H1 (cell line): ENCODE measurements around the gene VSIG2. TPM values are rescaled to one million over a fixed set of nuclear protein-coding genes. Genes with fewer than 3 reads are reported as not detected.

Experiments used
- CTCF ChIA-PET: fragments of 300-600 bp; sonication (Branson Sonifier 250); formaldehyde crosslinking; loops from one replicate; lab custom pipeline; 2021; ENCODE audit not compliant: partially characterized antibody; lab: Charles Lee
- POLR2A ChIA-PET: fragments of 300-600 bp; sonication (Branson Sonifier 250); formaldehyde crosslinking; loops from one replicate; lab custom pipeline; 2021; ENCODE audit warnings: inconsistent platforms; ENCODE audit not compliant: partially characterized antibody; lab: Charles Lee
- DNase-seq, 2 experiments: peaks; one replicate each; pipeline versions ENCODE4 v3.0.0 to v3.0.0-alpha.2; 2010 to 2022; ENCODE audit warnings: low spot score in 2 of 2, low read depth in 1 of 2, mixed read lengths in 1 of 2
- FAIRE-seq: peaks from 2 replicates; lab custom pipeline; 2011; peaks lifted over from hg19 to GRCh38; lab: Jason Lieb, UNC
- H2AFZ ChIP-seq: 2 replicates; pipeline ENCODE4 v1.8.1; 2012; ENCODE audit warnings: low read length, inconsistent platforms
- H2AK5ac ChIP-seq: 2 replicates; pipeline ENCODE4 v1.6.1; 2013; ENCODE audit warnings: low read depth, low read length
- H2BK120ac ChIP-seq: replicated peaks from 2 replicates; pipeline ENCODE3; 2013; ENCODE audit warnings: low read depth, low read length, inconsistent platforms
- H2BK12ac ChIP-seq: 2 replicates; pipeline ENCODE4 v1.6.1; 2013; ENCODE audit warnings: low read depth, low read length
- H2BK15ac ChIP-seq: 2 replicates; pipeline ENCODE4 v1.6.1; 2013; ENCODE audit warnings: low read length
- H2BK20ac ChIP-seq: 2 replicates; pipeline ENCODE4 v1.6.1; 2013; ENCODE audit warnings: low read length
- H2BK5ac ChIP-seq: 2 replicates; pipeline ENCODE4 v1.6.1; 2013; ENCODE audit warnings: low read depth, low read length
- H3K14ac ChIP-seq: 2 replicates; pipeline ENCODE4 v1.6.1; 2013; ENCODE audit warnings: inconsistent platforms; ENCODE audit not compliant: insufficient read length
- H3K18ac ChIP-seq: 2 replicates; pipeline ENCODE4 v1.6.1; 2013; ENCODE audit warnings: low read length; ENCODE audit errors: extremely low read depth
- H3K23ac ChIP-seq: 2 replicates; pipeline ENCODE4 v1.6.1; 2013; ENCODE audit warnings: inconsistent platforms; ENCODE audit not compliant: insufficient read length
- H3K23me2 ChIP-seq: 2 replicates; pipeline ENCODE4 v1.6.1; 2013; ENCODE audit warnings: low read depth, low read length
- H3K27ac ChIP-seq: 2 replicates; pipeline ENCODE4 v1.6.1; 2011; ENCODE audit warnings: low read depth, low read length, inconsistent platforms
- H3K27me3 ChIP-seq, 4 experiments: replicated peaks in 1 of 4; 1 replicate in 1 of 4; 2 replicates in 3 of 4; pipeline versions ENCODE4 v1.6.1 to v1.8.1; 2011 to 2013; ENCODE audit warnings: low read length in 3 of 4, mild to moderate bottlenecking in 3 of 4, inconsistent platforms in 2 of 4, mixed read lengths in 2 of 4, moderate library complexity in 1 of 4; ENCODE audit not compliant: control insufficient read depth in 3 of 4, insufficient read depth in 3 of 4; ENCODE audit errors: extremely low read depth in 1 of 4
- H3K36me3 ChIP-seq, 4 experiments: 2 replicates each; pipeline versions ENCODE4 v1.6.1 to v1.8.1; 2011 to 2013; ENCODE audit warnings: mild to moderate bottlenecking in 4 of 4, low read length in 3 of 4, moderate library complexity in 2 of 4, control low read depth in 1 of 4, inconsistent platforms in 1 of 4; ENCODE audit not compliant: insufficient read depth in 4 of 4, control insufficient read depth in 2 of 4
- H3K4ac ChIP-seq: replicated peaks from 2 replicates; pipeline ENCODE3; 2013; ENCODE audit warnings: low read length, low read depth, mixed read lengths, inconsistent platforms; ENCODE audit not compliant: insufficient read length
- H3K4me1 ChIP-seq, 4 experiments: replicated peaks in 1 of 4; 1 replicate in 1 of 4; 2 replicates in 3 of 4; pipeline versions ENCODE4 v1.6.1 to v1.8.1; 2011 to 2013; ENCODE audit warnings: low read length in 3 of 4, inconsistent platforms in 2 of 4, mixed read lengths in 1 of 4; ENCODE audit not compliant: insufficient read depth in 4 of 4, control insufficient read depth in 3 of 4
- H3K4me2 ChIP-seq, 2 experiments: 2 replicates each; pipeline versions ENCODE4 v1.6.1 to v1.8.1; 2011 to 2013; ENCODE audit warnings: low read depth in 2 of 2, low read length in 2 of 2, control low read depth in 1 of 2, inconsistent platforms in 1 of 2, mild to moderate bottlenecking in 1 of 2; ENCODE audit not compliant: insufficient read depth in 1 of 2
- H3K4me3 ChIP-seq, 4 experiments: fragments of 200-600, 300-600 bp in 1 of 4; sonication (generic), shearing (Covaris generic), sonication (Bioruptor Twin) in 1 of 4; 2 replicates each; pipeline versions ENCODE4 v1.5.1 to v1.8.1; 2011 to 2016; ENCODE audit warnings: low read length in 4 of 4, low read depth in 3 of 4, control low read depth in 2 of 4, inconsistent platforms in 2 of 4, mild to moderate bottlenecking in 2 of 4, mixed read lengths in 1 of 4, moderate library complexity in 1 of 4; ENCODE audit not compliant: insufficient read depth in 2 of 4; ENCODE audit errors: extremely low read depth in 1 of 4
- H3K56ac ChIP-seq: replicated peaks from 2 replicates; pipeline ENCODE3; 2013; ENCODE audit warnings: low read depth, mild to moderate bottlenecking, mixed read lengths, low read length, inconsistent platforms; ENCODE audit not compliant: insufficient read length
- H3K79me1 ChIP-seq: 2 replicates; pipeline ENCODE4 v1.6.1; 2013; ENCODE audit warnings: low read depth, low read length, control low read depth
- H3K79me2 ChIP-seq, 2 experiments: 2 replicates each; pipeline versions ENCODE4 v1.6.1 to v1.8.1; 2012 to 2013; ENCODE audit warnings: low read length in 2 of 2, mild to moderate bottlenecking in 2 of 2, inconsistent platforms in 1 of 2; ENCODE audit not compliant: insufficient read depth in 2 of 2, control insufficient read depth in 1 of 2
- H3K9ac ChIP-seq, 4 experiments: replicated peaks in 1 of 4; 1 replicate in 1 of 4; 2 replicates in 3 of 4; pipeline versions ENCODE4 v1.6.1 to v1.8.1; 2011 to 2013; ENCODE audit warnings: low read depth in 3 of 4, low read length in 3 of 4, control low read depth in 2 of 4, mild to moderate bottlenecking in 2 of 4, moderate library complexity in 2 of 4, inconsistent platforms in 1 of 4; ENCODE audit errors: extremely low read depth in 1 of 4
- H3K9me3 ChIP-seq, 2 experiments: 2 replicates each; pipeline versions ENCODE4 v1.6.1 to v1.8.1; 2012 to 2013; ENCODE audit warnings: mild to moderate bottlenecking in 2 of 2, moderate library complexity in 2 of 2, control low read depth in 1 of 2, inconsistent platforms in 1 of 2, low read depth in 1 of 2, low read length in 1 of 2, mixed read lengths in 1 of 2; ENCODE audit not compliant: insufficient read depth in 2 of 2
- H4K20me1 ChIP-seq, 2 experiments: replicated peaks in 1 of 2; 2 replicates each; pipeline versions ENCODE3 to v1.8.1; 2011 to 2013; ENCODE audit warnings: inconsistent platforms in 2 of 2, low read length in 2 of 2, mild to moderate bottlenecking in 1 of 2; ENCODE audit not compliant: insufficient read depth in 2 of 2, control insufficient read depth in 1 of 2
- H4K5ac ChIP-seq: 2 replicates; pipeline ENCODE4 v1.6.1; 2013; ENCODE audit warnings: low read length, low read depth, mixed read lengths, inconsistent platforms; ENCODE audit not compliant: insufficient read length
- H4K8ac ChIP-seq: 2 replicates; pipeline ENCODE4 v1.8.0; 2013; ENCODE audit warnings: mild to moderate bottlenecking, moderate library complexity, low read length, inconsistent platforms; ENCODE audit not compliant: insufficient read depth; ENCODE audit errors: extremely low read depth
- H4K91ac ChIP-seq: replicated peaks from 2 replicates; pipeline ENCODE3; 2013; ENCODE audit warnings: low read length, mixed read lengths, inconsistent platforms; ENCODE audit not compliant: insufficient read length
- ASH2L ChIP-seq: fragments of 200-600, 300-600 bp; sonication (generic); IDR thresholded peaks from one replicate; pipeline ENCODE4 v1.7.1; 2017; ENCODE audit warnings: low read length
- CREB1 ChIP-seq: IDR thresholded peaks from 2 replicates; pipeline ENCODE4 v1.6.1; 2012; ENCODE audit warnings: inconsistent platforms
- CTBP2 ChIP-seq: IDR thresholded peaks from 2 replicates; pipeline ENCODE4 v1.7.0; 2011; ENCODE audit warnings: borderline replicate concordance, mild to moderate bottlenecking, moderate library complexity, mixed read lengths, low read length; ENCODE audit not compliant: insufficient read depth, insufficient read length
- GTF2F1 ChIP-seq: IDR thresholded peaks from 2 replicates; pipeline ENCODE4 v1.6.1; 2012; ENCODE audit warnings: low read depth, low read length, improper control_type of control experiment, borderline replicate concordance
- HDAC2 ChIP-seq, 2 experiments: fragments of 300-600 bp in 1 of 2; sonication (generic) in 1 of 2; IDR thresholded peaks; 2 replicates each; pipeline ENCODE4 v1.6.1; 2011 to 2012; ENCODE audit warnings: low read depth in 2 of 2, low read length in 2 of 2, mild to moderate bottlenecking in 2 of 2, moderate library complexity in 2 of 2, borderline replicate concordance in 1 of 2, inconsistent platforms in 1 of 2
- JUN ChIP-seq: IDR thresholded peaks from 2 replicates; pipeline ENCODE4 v1.6.1; 2011; ENCODE audit warnings: low read depth, mild to moderate bottlenecking, improper control_type of control experiment, low read length
- RAD21 ChIP-seq, 2 experiments: IDR thresholded peaks in 1 of 2; conservative IDR thresholded peaks in 1 of 2; 2 replicates each; pipeline ENCODE4 v1.6.1; 2011; ENCODE audit warnings: low read depth in 2 of 2, low read length in 2 of 2, improper control_type of control experiment in 1 of 2, inconsistent platforms in 1 of 2, mild to moderate bottlenecking in 1 of 2, moderate library complexity in 1 of 2
- RBBP5 ChIP-seq: IDR thresholded peaks from 2 replicates; pipeline ENCODE4 v1.7.1; 2012; ENCODE audit warnings: low read depth, mild to moderate bottlenecking, inconsistent platforms, low read length, moderate library complexity, borderline replicate concordance
- SIRT6 ChIP-seq: IDR thresholded peaks from one replicate; pipeline ENCODE4 v1.7.1; 2012; ENCODE audit warnings: low read length, inconsistent platforms
- SUZ12 ChIP-seq: fragments of 200-600 bp; sonication (generic); IDR thresholded peaks from 2 replicates; pipeline ENCODE4 v1.6.1; 2012; ENCODE audit warnings: mild to moderate bottlenecking, inconsistent platforms, low read length, moderate library complexity, mixed read lengths
- TEAD4 ChIP-seq: IDR thresholded peaks from 2 replicates; pipeline ENCODE4 v1.6.1; 2012; ENCODE audit warnings: low read depth, low read length, inconsistent platforms, mixed read lengths
- WGBS, 2 experiments: shearing (Covaris generic) in 1 of 2; methylation state at CpG; one replicate each; pipeline versions ENCODE4 v1.1.6 to v1.1.7; 2013 to 2015; ENCODE audit warnings: low lambda C conversion rate in 2 of 2, mixed read lengths in 2 of 2, inconsistent platforms in 1 of 2, low coverage in 1 of 2, missing lambda C conversion rate in 1 of 2; ENCODE audit not compliant: insufficient replicate concordance in 2 of 2, insufficient coverage in 1 of 2, insufficient read length in 1 of 2; ENCODE audit errors: extremely low coverage in 1 of 2, missing lambda C conversion rate in 1 of 2; 5-methylcytosine and 5-hydroxymethylcytosine counted together
- polyA plus RNA-seq, 7 experiments: library from polyadenylated mRNA; depleted of rRNA in 3 of 7; stranded (reverse) in 5 of 7; unstranded in 2 of 7; fragments of >200 nt in 5 of 7; fragments of 200-250 nt in 2 of 7; gene quantifications; 1 replicate in 5 of 7; 2 replicates in 1 of 7; 4 replicates in 1 of 7; pipeline versions ENCODE4 v1.2.1 to v1.2.3, GENCODE V29; 2011 to 2013; ENCODE audit warnings: missing spikeins in 2 of 7, mixed read lengths in 2 of 7
- total RNA-seq: library from RNA; stranded (reverse); fragmentation: NEBNext Ultra II Directional; extraction: Animal tissue kit (Norgen Biotek cat#: 25700); gene quantifications from 2 replicates; pipeline ENCODE4 v1.2.1, GENCODE V29; 2021

VSIG2 gene
- total and polyA plus RNA-seq, 2 of the 8 experiments (the other 6 are each of a cell fraction or from before 2014, with no cell fraction given): 0.18 TPM; not detected in 1

- H3K4me3 ChIP-seq: peak overlapping the region; percentile 72 to 83 (median 77)
- H3K56ac ChIP-seq: no peak overlapping the region
- no peak overlapping the region for H3K9ac ChIP-seq
- no peak overlapping the region for H4K5ac ChIP-seq
- no peak overlapping the region for H4K8ac ChIP-seq
- no peak overlapping the region for H3K23ac ChIP-seq
- H2BK20ac ChIP-seq: no peak overlapping the region
- POLR2A ChIA-PET: interaction anchor here (1.0 to 3.0 kb wide), 6 partner anchors 8 to 73 kb away, joined by 5 to 13 read pairs (median 6); partner anchors contain the start of genes MSANTD2, SIAE and SPA17
- FAIRE-seq: peak; percentile 57
- H3K14ac ChIP-seq: no peak overlapping the region
- no peak overlapping the region for H2BK120ac ChIP-seq
- DNase-seq: peak; percentile 77 to 88
- CTCF ChIA-PET: interaction anchor here (0.6 to 28.0 kb wide), 19 partner anchors 7 to 124 kb away, joined by 3 to 382 read pairs (median 6); partner anchors contain the start of genes ESAM, NRGN and VSIG2
- no peak overlapping the region for H3K27ac ChIP-seq
- no peak overlapping the region for H4K91ac ChIP-seq
- no peak overlapping the region for H2BK15ac ChIP-seq
- H3K4ac ChIP-seq: no peak overlapping the region
- no peaks in the 10 kb centered on the region for H3K79me1 ChIP-seq
- peaks cover 92 to 99% (median 97%) of the 10 kb centered on the region in 4 experiments for H3K27me3 ChIP-seq
- H3K4me1 ChIP-seq: peaks cover 0 to 19% (median 16%) of the 10 kb centered on the region in 4 experiments; a peak in 6 of 7 replicates
- H2BK5ac ChIP-seq: 0 out of 2 replicates have a peak overlapping the region, but pooled peaks have one; percentile 26
- H3K4me2 ChIP-seq: peak overlapping the region; percentile 83 to 95
- peak overlapping the region; percentile 97 for H2AFZ ChIP-seq
- H2AK5ac ChIP-seq: no peak overlapping the region
- 0 out of 2 replicates have a peak overlapping the region, but pooled peaks have one; percentile 14 for H2BK12ac ChIP-seq
- H3K18ac ChIP-seq: peak overlapping the region; percentile 55
- 3% methylated on average over 17 of the region's 37 CpGs; no CpG with 5 or more reads in 1 of the 2 experiments for WGBS, 2 experiments
- no peaks in the 10 kb centered on the region for H3K36me3 ChIP-seq
- peaks cover 10% of the 10 kb centered on the region; the same call in 1 of the 2 replicates for H3K23me2 ChIP-seq
- H3K9me3 ChIP-seq: no peaks in the 10 kb centered on the region
- no peaks in the 10 kb centered on the region for H3K79me2 ChIP-seq
- peaks cover 11 to 29% of the 10 kb centered on the region in 2 experiments for H4K20me1 ChIP-seq
- TF ChIP-seq CTBP2 (peak; percentile 87), GTF2F1 (peak; percentile 50; the same call in 1 of the 2 replicates), JUN (0 out of 2 replicates have a peak, but pooled peaks have one; percentile 9), CREB1 (peak; percentile 72; the same call in 1 of the 2 replicates), RBBP5 (peak; percentile 80), ASH2L (peak; percentile 92), HDAC2 (IDR thresholded peaks at IDR 0.05; ENCODE audit: borderline replicate concordance in 1 of 2, low read depth in 2 of 2, low read length in 2 of 2) (peak in 1 of 2 experiments; percentile 77; a peak in 1 of 4 replicates), SUZ12 (no peak), RAD21 (IDR thresholded peaks at IDR 0.05 in 1 of 2, conservative IDR thresholded peaks at IDR 0.05 in 1 of 2; ENCODE audit: low read depth in 2 of 2, low read length in 2 of 2) (peak; percentile 29 to 36; a peak in 2 of 4 replicates), TEAD4 (0 out of 2 replicates have a peak, but pooled peaks have one; percentile 51), SIRT6 (no peak)
Observed at GRCh38 chr11:124746621-124747243, 5.3 kb downstream of the VSIG2 start.
